HepG2 (cell line): ENCODE results near the gene SYNGR2. TPM values are rescaled to one million over a fixed set of nuclear protein-coding genes. Genes with fewer than 3 reads are reported as not detected.
A peak's percentile ranks its signal among the peaks of the same experiment; 100 is the strongest.

Experiments
- BORCS8-MEF2B ChIP-seq: sonication (generic); formaldehyde crosslinking; IDR thresholded peaks from 2 replicates; pipeline ENCODE4 v1.8.0; 2022; ENCODE audit warnings: mild to moderate bottlenecking, missing genetic modification reagents
- JDP2 ChIP-seq: sonication (generic); formaldehyde crosslinking; IDR thresholded peaks from 2 replicates; pipeline ENCODE4 v1.8.1; 2022; ENCODE audit warnings: missing genetic modification reagents, borderline replicate concordance
- JUND ChIP-seq: sonication (generic); formaldehyde crosslinking; IDR thresholded peaks from 2 replicates; pipeline ENCODE4 v1.8.0; 2022; ENCODE audit warnings: mild to moderate bottlenecking, missing genetic modification reagents
- RAD21 ChIP-seq: fragments of 450-650 bp; formaldehyde crosslinking; IDR thresholded peaks from 2 replicates; pipeline ENCODE4 v1.5.0; 2020; ENCODE audit warnings: mild to moderate bottlenecking
- SOX6 ChIP-seq, 2 experiments: fragments of 450-650 bp in 1 of 2; sonication (generic) in 1 of 2; formaldehyde crosslinking in 1 of 2; IDR thresholded peaks; 2 replicates each; pipeline versions ENCODE4 v1.4.0 to v1.6.1; 2017 to 2020; ENCODE audit warnings: antibody characterized with exemption in 1 of 2, mild to moderate bottlenecking in 1 of 2, missing genetic modification reagents in 1 of 2
- THYN1 ChIP-seq: sonication (generic); formaldehyde crosslinking; IDR thresholded peaks from 2 replicates; pipeline ENCODE4 v1.8.1; 2023; ENCODE audit warnings: low read depth, mild to moderate bottlenecking, moderate library complexity, missing genetic modification reagents, borderline replicate concordance
- U2AF2 ChIP-seq: fragments of 200-400 bp; formaldehyde crosslinking; IDR thresholded peaks from 2 replicates; pipeline ENCODE4 v1.6.1; 2017; ENCODE audit warnings: low read depth, mild to moderate bottlenecking, low read length
- YEATS2 ChIP-seq: sonication (generic); formaldehyde crosslinking; IDR thresholded peaks from 2 replicates; pipeline ENCODE4 v1.4.0; 2020; ENCODE audit warnings: missing genetic modification reagents, borderline replicate concordance
- ZC3H13 ChIP-seq: sonication (generic); formaldehyde crosslinking; IDR thresholded peaks from 2 replicates; pipeline ENCODE4 v1.8.1; 2023; ENCODE audit warnings: mild to moderate bottlenecking, missing genetic modification reagents, moderate library complexity
- ZNF138 ChIP-seq: sonication (generic); formaldehyde crosslinking; IDR thresholded peaks from 2 replicates; pipeline ENCODE4 v1.5.0; 2020; ENCODE audit warnings: mild to moderate bottlenecking, low read depth, missing genetic modification reagents
- ZNF264 ChIP-seq: sonication (generic); formaldehyde crosslinking; IDR thresholded peaks from 2 replicates; pipeline ENCODE4 v1.4.0; 2020; ENCODE audit warnings: missing genetic modification reagents
- ZNF670 ChIP-seq: sonication (generic); formaldehyde crosslinking; IDR thresholded peaks from 2 replicates; pipeline ENCODE4 v1.8.0; 2022; ENCODE audit warnings: mild to moderate bottlenecking, missing genetic modification reagents, borderline replicate concordance
- polyA plus RNA-seq, 8 experiments: library from polyadenylated mRNA; depleted of rRNA in 3 of 8; stranded (reverse) in 7 of 8; unstranded in 1 of 8; fragments of >200 nt; fragmentation: Illumina TruSeq in 4 of 8; extraction: Trizol in 4 of 8; gene quantifications; 2 replicates each; pipeline versions ENCODE4 v1.2.1 to v1.2.3, GENCODE V29; 2011 to 2016; ENCODE audit warnings: low read depth in 4 of 8, missing spikeins in 1 of 8, mixed read lengths in 1 of 8; ENCODE audit not compliant: insufficient read depth in 1 of 8
- total RNA-seq, 5 experiments: library from RNA; depleted of rRNA; stranded (reverse); fragments of >200 nt; fragmentation: Illumina TruSeq; extraction: Trizol; gene quantifications; 2 replicates each; pipeline ENCODE4 v1.2.3, GENCODE V29; 2016; ENCODE audit warnings: low read depth in 1 of 5
- TF ChIP-seq, protein P1 (sequence below): sonication (generic); formaldehyde crosslinking; IDR thresholded peaks from 2 replicates; pipeline ENCODE4 v1.5.0; 2020; ENCODE audit warnings: mild to moderate bottlenecking, missing genetic modification reagents
- TF ChIP-seq, protein P2 (sequence below): sonication (generic); formaldehyde crosslinking; IDR thresholded peaks from 2 replicates; pipeline ENCODE4 v1.5.1; 2020; ENCODE audit warnings: mild to moderate bottlenecking, missing genetic modification reagents, borderline replicate concordance
- TF ChIP-seq, protein P3 (sequence below): sonication (generic); formaldehyde crosslinking; IDR thresholded peaks from 2 replicates; pipeline ENCODE4 v1.4.0; 2020; ENCODE audit warnings: missing genetic modification reagents, borderline replicate concordance

Gene SYNGR2
- total and polyA plus RNA-seq, 2 of the 13 experiments (the other 11 are each of a cell fraction or from before 2014, with no cell fraction given): 46.7 to 170 TPM

DNA sequence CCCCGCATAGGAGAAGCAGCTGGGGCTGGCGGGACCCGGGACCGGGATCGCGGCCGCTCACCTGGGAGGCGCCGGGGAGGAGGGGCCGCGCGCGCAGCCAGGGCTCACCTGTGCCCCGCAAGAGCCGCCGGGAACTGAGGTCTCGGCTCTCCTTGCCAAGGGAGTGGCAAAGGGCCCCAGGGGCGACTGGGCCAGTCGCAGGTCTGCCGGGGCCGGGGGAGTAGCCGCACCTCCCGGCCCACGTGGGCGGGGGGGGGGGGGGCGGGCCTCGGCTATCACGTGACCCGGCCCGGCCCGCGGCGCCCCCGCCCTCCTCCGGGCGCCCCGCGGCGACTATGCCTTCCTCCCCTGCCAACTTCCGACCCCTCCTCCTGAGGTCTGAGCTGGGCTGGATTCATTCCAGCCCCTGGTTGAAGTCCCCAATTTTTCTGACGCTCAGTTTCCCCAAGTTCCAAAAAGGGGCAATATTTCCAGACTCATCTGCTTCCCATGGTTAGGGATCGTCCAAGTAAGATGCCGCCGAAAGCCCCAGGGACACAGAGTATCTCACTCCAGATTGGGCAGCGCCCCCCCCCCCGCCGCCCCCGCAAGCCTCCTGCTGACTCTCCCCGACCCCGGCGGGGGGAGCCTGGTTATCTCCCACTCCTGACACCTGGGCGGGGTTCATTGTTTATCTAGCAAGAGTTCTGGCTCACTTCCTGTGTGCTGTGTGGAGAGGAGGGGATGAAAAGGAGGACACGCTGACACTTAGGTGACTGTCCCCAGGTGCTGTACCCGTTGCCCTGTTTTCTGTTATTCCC is 39.6 kb upstream of the SYNGR2 start, which contains the start of gene TMC6 (continued):
- TF ChIP-seq U2AF2: no peak
- no peak; the same call in 1 of the 2 replicates for TF ChIP-seq ZC3H13 (CRISPR knock-in tag)
- TF ChIP-seq, protein P1, sequence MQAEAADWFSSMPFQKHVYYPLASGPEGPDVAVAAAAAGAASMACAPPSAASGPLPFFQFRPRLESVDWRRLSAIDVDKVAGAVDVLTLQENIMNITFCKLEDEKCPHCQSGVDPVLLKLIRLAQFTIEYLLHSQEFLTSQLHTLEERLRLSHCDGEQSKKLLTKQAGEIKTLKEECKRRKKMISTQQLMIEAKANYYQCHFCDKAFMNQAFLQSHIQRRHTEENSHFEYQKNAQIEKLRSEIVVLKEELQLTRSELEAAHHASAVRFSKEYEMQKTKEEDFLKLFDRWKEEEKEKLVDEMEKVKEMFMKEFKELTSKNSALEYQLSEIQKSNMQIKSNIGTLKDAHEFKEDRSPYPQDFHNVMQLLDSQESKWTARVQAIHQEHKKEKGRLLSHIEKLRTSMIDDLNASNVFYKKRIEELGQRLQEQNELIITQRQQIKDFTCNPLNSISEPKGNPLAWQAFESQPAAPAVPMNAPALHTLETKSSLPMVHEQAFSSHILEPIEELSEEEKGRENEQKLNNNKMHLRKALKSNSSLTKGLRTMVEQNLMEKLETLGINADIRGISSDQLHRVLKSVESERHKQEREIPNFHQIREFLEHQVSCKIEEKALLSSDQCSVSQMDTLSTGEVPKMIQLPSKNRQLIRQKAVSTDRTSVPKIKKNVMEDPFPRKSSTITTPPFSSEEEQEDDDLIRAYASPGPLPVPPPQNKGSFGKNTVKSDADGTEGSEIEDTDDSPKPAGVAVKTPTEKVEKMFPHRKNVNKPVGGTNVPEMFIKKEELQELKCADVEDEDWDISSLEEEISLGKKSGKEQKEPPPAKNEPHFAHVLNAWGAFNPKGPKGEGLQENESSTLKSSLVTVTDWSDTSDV: no peak
- TF ChIP-seq YEATS2 (CRISPR knock-in tag): no peak
- TF ChIP-seq, protein P2, sequence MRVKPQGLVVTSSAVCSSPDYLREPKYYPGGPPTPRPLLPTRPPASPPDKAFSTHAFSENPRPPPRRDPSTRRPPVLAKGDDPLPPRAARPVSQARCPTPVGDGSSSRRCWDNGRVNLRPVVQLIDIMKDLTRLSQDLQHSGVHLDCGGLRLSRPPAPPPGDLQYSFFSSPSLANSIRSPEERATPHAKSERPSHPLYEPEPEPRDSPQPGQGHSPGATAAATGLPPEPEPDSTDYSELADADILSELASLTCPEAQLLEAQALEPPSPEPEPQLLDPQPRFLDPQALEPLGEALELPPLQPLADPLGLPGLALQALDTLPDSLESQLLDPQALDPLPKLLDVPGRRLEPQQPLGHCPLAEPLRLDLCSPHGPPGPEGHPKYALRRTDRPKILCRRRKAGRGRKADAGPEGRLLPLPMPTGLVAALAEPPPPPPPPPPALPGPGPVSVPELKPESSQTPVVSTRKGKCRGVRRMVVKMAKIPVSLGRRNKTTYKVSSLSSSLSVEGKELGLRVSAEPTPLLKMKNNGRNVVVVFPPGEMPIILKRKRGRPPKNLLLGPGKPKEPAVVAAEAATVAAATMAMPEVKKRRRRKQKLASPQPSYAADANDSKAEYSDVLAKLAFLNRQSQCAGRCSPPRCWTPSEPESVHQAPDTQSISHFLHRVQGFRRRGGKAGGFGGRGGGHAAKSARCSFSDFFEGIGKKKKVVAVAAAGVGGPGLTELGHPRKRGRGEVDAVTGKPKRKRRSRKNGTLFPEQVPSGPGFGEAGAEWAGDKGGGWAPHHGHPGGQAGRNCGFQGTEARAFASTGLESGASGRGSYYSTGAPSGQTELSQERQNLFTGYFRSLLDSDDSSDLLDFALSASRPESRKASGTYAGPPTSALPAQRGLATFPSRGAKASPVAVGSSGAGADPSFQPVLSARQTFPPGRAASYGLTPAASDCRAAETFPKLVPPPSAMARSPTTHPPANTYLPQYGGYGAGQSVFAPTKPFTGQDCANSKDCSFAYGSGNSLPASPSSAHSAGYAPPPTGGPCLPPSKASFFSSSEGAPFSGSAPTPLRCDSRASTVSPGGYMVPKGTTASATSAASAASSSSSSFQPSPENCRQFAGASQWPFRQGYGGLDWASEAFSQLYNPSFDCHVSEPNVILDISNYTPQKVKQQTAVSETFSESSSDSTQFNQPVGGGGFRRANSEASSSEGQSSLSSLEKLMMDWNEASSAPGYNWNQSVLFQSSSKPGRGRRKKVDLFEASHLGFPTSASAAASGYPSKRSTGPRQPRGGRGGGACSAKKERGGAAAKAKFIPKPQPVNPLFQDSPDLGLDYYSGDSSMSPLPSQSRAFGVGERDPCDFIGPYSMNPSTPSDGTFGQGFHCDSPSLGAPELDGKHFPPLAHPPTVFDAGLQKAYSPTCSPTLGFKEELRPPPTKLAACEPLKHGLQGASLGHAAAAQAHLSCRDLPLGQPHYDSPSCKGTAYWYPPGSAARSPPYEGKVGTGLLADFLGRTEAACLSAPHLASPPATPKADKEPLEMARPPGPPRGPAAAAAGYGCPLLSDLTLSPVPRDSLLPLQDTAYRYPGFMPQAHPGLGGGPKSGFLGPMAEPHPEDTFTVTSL (CRISPR knock-in tag): no peak; the same call in 1 of the 2 replicates
- peak; percentile 39; the same call in 1 of the 2 replicates for TF ChIP-seq JUND (CRISPR knock-in tag)
- TF ChIP-seq, protein P3, sequence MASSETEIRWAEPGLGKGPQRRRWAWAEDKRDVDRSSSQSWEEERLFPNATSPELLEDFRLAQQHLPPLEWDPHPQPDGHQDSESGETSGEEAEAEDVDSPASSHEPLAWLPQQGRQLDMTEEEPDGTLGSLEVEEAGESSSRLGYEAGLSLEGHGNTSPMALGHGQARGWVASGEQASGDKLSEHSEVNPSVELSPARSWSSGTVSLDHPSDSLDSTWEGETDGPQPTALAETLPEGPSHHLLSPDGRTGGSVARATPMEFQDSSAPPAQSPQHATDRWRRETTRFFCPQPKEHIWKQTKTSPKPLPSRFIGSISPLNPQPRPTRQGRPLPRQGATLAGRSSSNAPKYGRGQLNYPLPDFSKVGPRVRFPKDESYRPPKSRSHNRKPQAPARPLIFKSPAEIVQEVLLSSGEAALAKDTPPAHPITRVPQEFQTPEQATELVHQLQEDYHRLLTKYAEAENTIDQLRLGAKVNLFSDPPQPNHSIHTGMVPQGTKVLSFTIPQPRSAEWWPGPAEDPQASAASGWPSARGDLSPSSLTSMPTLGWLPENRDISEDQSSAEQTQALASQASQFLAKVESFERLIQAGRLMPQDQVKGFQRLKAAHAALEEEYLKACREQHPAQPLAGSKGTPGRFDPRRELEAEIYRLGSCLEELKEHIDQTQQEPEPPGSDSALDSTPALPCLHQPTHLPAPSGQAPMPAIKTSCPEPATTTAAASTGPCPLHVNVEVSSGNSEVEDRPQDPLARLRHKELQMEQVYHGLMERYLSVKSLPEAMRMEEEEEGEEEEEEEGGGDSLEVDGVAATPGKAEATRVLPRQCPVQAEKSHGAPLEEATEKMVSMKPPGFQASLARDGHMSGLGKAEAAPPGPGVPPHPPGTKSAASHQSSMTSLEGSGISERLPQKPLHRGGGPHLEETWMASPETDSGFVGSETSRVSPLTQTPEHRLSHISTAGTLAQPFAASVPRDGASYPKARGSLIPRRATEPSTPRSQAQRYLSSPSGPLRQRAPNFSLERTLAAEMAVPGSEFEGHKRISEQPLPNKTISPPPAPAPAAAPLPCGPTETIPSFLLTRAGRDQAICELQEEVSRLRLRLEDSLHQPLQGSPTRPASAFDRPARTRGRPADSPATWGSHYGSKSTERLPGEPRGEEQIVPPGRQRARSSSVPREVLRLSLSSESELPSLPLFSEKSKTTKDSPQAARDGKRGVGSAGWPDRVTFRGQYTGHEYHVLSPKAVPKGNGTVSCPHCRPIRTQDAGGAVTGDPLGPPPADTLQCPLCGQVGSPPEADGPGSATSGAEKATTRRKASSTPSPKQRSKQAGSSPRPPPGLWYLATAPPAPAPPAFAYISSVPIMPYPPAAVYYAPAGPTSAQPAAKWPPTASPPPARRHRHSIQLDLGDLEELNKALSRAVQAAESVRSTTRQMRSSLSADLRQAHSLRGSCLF (CRISPR knock-in tag): no peak
- TF ChIP-seq BORCS8-MEF2B (CRISPR knock-in tag): no peak
- TF ChIP-seq THYN1: no peak
- TF ChIP-seq ZNF264 (CRISPR knock-in tag): no peak
- no peak for TF ChIP-seq JDP2 (CRISPR knock-in tag)
- TF ChIP-seq ZNF670: 0 out of 2 replicates have a peak, but pooled peaks have one; percentile 19
- peak; percentile 60 for TF ChIP-seq RAD21
- no peak for TF ChIP-seq SOX6 (IDR thresholded peaks at IDR 0.05)
- no peak; the same call in 1 of the 2 replicates for TF ChIP-seq SOX6 (CRISPR knock-in tag; IDR thresholded peaks at IDR 0.05)
- TF ChIP-seq ZNF138 (CRISPR knock-in tag): no peak
